ENCODE measurements around the gene SNX5. TPM values are rescaled to one million over a fixed set of nuclear protein-coding genes. Genes with fewer than 3 reads are reported as not detected.

The SNX5 gene
- total and polyA plus RNA-seq, 2 of the 13 experiments (the other 11 are each of a cell fraction or from before 2014, with no cell fraction given), result 664 to 1,040 TPM

- intact Hi-C loops (cut with micrococcal nuclease; ENCODE audit: unreplicated experiment) (no loop called here), in situ Hi-C loops (cut with HindIII; ENCODE audit: extremely low pct_ligation_motif_present, low pct_unique_long_range_greater_than_20kb) (no loop called here)
- no TSS peak for BruUV-seq (replicated peaks)
Measured at GRCh38 chr20:17905544-17905943, 63.0 kb downstream of the SNX5 start.

More at GRCh38 chr20:17905544-17905943, 63.0 kb downstream of the SNX5 start:
- ChIA-PET CTCF (ENCODE audit: low intra/inter-chr PET ratio, low total read pairs) (no interaction called here), POLR2A (no interaction called here)
- H3K4me2 ChIP-seq (ENCODE audit: low read depth, low read length), result no peak overlapping the region
- H3K4me3 ChIP-seq (replicated peaks in 1 of 3; ENCODE audit: insufficient read depth in 1 of 3, low read depth in 2 of 3, low read length in 3 of 3), result no peak overlapping the region
- no peaks in the 10 kb centered on the region for H3K36me3 ChIP-seq (replicated peaks in 1 of 2; ENCODE audit: control insufficient read depth in 1 of 2, insufficient read depth in 2 of 2, low read length in 2 of 2)
- no peak for DNase-seq (ENCODE audit: low spot score)
- H3K4me1 ChIP-seq (ENCODE audit: insufficient read depth, low read length), result peaks cover under 1% of the 10 kb centered on the region; the same call in 1 of the 2 replicates
- no peak for TF ChIP-seq ZFP36 (IDR thresholded peaks at IDR 0.05; ENCODE audit: borderline replicate concordance, low read depth, low read length, partially characterized antibody)
- TF ChIP-seq SMAD3 (CRISPR knock-in tag; IDR thresholded peaks at IDR 0.05), result no peak
- TF ChIP-seq PAXIP1 (CRISPR knock-in tag; conservative IDR thresholded peaks at IDR 0.05), result no peak
- no peak for TF ChIP-seq TP53 (CRISPR knock-in tag; conservative IDR thresholded peaks at IDR 0.05)
- no peak for TF ChIP-seq XBP1 (CRISPR knock-in tag; IDR thresholded peaks at IDR 0.05)
- TF ChIP-seq CSRNP2 (CRISPR knock-in tag; conservative IDR thresholded peaks at IDR 0.05; ENCODE audit: low read depth), result no peak
- no peak for TF ChIP-seq ZNF512B (CRISPR knock-in tag; IDR thresholded peaks at IDR 0.05; ENCODE audit: borderline replicate concordance)
- TF ChIP-seq MYPOP (CRISPR knock-in tag; IDR thresholded peaks at IDR 0.05), result no peak
- no peak for TF ChIP-seq CHCHD3 (CRISPR knock-in tag; IDR thresholded peaks at IDR 0.05)
- TF ChIP-seq ZNF598 (CRISPR knock-in tag; IDR thresholded peaks at IDR 0.05; ENCODE audit: borderline replicate concordance), result no peak
- H3K9me3 ChIP-seq (ENCODE audit: low read length), result no peaks in the 10 kb centered on the region
- H3K79me2 ChIP-seq (ENCODE audit: insufficient read depth, low read length), result no peaks in the 10 kb centered on the region
- H2AFZ ChIP-seq (ENCODE audit: low read length), result no peak overlapping the region
- 60% methylated on average over 7 of the region's 7 CpGs for WGBS (ENCODE audit: low lambda C conversion rate)
- H3K27me3 ChIP-seq (ENCODE audit: control insufficient read depth in 1 of 2, insufficient read depth in 2 of 2, low read length in 2 of 2), result peaks cover 4 to 36% of the 10 kb centered on the region in 2 experiments
- no peak for ATAC-seq
- H3K27ac ChIP-seq (ENCODE audit: extremely low read length, insufficient read depth, low read length), result no peak overlapping the region
- FAIRE-seq, result no peak
- no peak overlapping the region for H3K9ac ChIP-seq (ENCODE audit: insufficient read depth, low read depth, low read length)
- no peaks in the 10 kb centered on the region for H4K20me1 ChIP-seq (ENCODE audit: insufficient read depth, low read length)
